Transverse colon (tissue), 4 donors: ENCODE results near the gene OCA2.

ENCODE experiments used
- CTCF ChIP-seq, 5 experiments: fragments of 200-600 bp in 3 of 5; fragments of 450-650 bp in 2 of 5; sonication (generic) in 3 of 5; IDR thresholded peaks; 1 replicate in 2 of 5; 2 replicates in 3 of 5; pipeline ENCODE4 v1.5.1; 2016 to 2017; ENCODE audit warnings: antibody characterized with exemption in 5 of 5, inconsistent platforms in 3 of 5, mild to moderate bottlenecking in 2 of 5, moderate library complexity in 1 of 5
- EP300 ChIP-seq: sonication (generic); formaldehyde crosslinking; IDR thresholded peaks from one replicate; pipeline ENCODE4 v1.6.1; 2017; ENCODE audit warnings: antibody characterized with exemption, low read depth
- POLR2A ChIP-seq: fragments of 450-650 bp; IDR thresholded peaks from one replicate; pipeline ENCODE4 v1.6.1; 2016; ENCODE audit warnings: antibody characterized with exemption, mild to moderate bottlenecking, moderate library complexity
- POLR2AphosphoS5 ChIP-seq, 3 donors: sonication (generic); formaldehyde crosslinking; IDR thresholded peaks; one replicate each; pipeline ENCODE4 v1.6.1; 2016; ENCODE audit warnings: antibody characterized with exemption in 3 of 3

DNA sequence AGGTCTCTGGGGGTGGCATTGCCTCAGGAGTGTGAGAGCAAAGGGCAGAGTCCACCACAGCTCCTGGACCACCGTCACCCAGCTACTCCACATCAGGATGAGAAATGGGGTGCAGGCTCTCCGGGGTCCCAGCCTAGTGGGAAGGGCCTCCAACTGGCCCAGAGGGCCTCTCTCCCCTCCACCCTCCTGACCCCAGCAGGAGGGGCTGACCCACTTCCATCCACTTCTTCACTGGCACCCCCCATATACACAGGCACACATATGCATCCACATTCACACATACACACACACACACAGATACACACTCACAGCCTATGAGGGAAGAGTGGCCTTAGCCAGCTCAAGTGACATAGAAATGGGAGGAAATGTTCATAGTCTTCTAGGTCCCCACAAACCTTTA lies 286.0 kb downstream of the OCA2 start:
- TF ChIP-seq CTCF (IDR thresholded peaks at IDR 0.05), result no peak
- no peak for TF ChIP-seq POLR2AphosphoS5 (IDR thresholded peaks at IDR 0.05)
- TF ChIP-seq EP300, result no peak
- no peak for TF ChIP-seq POLR2A
